Measurements from ENCODE around the gene PRR5. TPM values are rescaled to one million over a fixed set of nuclear protein-coding genes. Genes with fewer than 3 reads are reported as not detected.

The PRR5 gene
- polyA plus RNA-seq, 3 donors = 16.8 to 96.4 (median 28.2) TPM

DNA sequence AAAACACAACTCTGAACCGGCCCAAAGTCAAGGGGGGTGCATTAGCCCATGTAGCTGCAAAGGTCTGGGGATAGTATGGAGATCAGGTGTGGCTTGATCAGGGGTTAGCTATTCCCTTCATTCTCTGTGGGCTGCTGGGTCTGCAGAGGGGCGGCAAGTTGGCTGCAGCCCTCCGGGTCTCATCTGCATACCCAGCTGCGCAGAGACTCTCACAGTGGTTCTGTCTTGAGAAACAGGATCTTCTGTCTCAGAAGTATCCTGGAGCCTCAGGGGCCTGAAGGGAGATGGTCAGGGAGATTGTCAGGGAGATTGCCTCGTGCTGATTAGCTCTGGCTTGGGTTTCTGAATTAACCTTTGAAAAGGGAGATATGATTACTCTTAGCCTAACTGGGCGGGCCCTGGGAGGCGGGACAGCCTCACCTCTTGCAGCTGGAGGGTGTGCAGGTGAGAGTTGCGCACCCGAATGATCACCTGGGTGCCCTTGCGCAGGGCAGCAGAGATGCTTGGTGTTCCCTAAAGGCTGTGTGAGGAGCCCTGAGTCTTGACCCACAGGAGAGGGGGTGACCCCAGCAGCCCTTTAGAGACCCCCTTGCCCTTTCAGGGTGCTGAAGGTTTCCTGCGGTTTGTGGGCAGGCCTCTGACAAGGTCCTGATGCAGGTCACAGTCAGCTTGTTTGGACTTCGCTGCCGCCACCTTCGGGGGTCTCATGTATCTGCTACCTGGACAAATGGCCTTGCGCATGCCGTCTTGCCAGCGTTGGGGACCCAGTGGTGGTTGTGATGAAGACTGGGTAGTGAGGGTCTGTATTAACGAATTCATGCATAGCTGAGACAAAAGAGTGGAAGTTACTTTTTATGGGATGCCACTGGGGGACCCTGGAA, 57.7 kb downstream of the PRR5 start:
- H3K27ac ChIP-seq (ENCODE audit: low read depth, low read length) = no peak overlapping the region
- 86 to 92% (median 89%) methylated on average over 18 of the region's 18 CpGs for WGBS, 3 donors

DNA sequence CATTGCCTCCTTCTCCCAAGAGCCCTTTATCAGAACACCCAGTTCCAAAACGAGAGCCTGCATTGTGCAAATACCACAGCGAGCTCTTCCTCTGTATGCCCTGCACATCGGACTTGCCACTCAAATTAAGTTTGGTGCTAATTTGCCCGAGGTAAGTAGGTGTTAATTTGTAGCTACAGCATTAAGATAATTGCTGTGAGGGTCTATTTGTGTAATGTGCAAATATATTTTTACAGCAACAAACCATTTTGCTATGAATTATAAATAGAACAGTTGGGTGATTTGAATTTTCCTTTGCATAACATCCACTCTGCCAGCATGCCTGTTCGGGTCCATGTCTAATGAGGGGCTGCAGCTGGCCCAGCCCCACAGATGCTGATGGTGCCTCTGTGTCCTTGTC, 58.5 kb downstream of the PRR5 start:
- no peak overlapping the region for H3K27ac ChIP-seq (ENCODE audit: low read depth, low read length)
- WGBS, 3 donors = 72 to 75% (median 72%) methylated on average over 5 of the region's 5 CpGs

DNA sequence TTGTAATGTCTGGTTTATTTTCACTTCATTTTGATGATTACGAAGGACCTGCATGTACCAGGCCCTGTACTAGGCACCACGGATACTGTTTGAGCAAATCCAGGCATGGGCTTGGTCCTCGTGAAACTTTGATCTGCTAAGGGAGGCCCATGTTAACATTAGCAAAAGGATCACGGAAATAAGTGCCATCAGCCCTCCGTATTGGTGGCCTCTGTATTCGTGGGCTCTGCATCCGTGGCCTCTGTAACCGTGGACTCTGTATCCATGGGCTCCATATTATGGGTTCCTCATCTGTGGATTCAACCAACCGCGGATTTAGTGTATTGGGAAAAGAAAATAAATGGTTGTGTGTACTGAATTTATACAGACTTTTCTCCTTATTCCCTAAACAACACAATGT, 59.0 kb downstream of the PRR5 start:
- 79 to 86% (median 85%) methylated on average over 10 of the region's 10 CpGs for WGBS, 3 donors
- no peak overlapping the region for H3K27ac ChIP-seq (ENCODE audit: low read depth, low read length)

DNA sequence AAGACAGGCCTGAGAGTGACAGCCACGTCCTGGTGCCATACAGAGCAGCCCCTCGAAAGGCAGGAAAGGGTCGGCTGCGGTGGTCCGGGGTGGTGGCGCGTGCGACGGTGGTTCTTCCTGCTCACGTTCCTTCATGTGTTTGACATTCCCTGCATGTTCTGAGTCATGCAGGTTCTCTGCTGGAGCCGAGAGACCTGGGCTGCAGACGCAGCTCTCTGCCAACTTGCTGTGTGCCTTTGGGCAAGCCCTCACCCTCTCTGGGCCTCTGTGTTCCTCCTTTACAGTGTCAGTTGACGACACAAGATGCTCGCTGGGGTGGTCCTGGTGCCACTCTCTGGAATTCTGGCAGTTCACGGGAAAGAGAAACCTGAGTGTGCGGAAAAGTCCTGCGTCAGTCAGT, 62.4 kb downstream of the PRR5 start:
- no peak overlapping the region for H3K27ac ChIP-seq (ENCODE audit: low read depth, low read length)
- 89 to 93% (median 90%) methylated on average over 17 of the region's 17 CpGs for WGBS, 3 donors

DNA sequence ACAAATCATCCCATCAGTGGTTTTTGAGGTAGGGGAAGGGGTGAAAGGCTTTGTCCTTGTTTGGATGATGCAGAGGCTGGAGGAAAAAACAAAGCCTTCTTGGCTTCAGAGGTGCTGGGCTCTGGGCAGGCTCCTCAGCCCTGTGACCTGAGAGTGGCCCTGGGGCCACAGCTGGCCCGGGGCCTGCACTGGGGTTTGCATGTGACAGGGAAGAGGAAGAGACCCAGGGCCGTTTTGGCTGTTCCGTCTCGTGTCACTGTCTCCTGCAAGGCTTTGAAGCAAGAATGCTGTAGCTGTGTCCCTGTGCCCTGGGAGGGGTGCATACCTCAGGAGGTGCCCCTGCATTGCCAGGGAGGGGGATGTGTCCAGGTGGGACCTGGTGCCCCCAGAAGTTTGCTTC, 63.0 kb downstream of the PRR5 start:
- no peak overlapping the region for H3K27ac ChIP-seq (ENCODE audit: low read depth, low read length)
- WGBS, 3 donors = 17 to 58% (median 30%) methylated on average over 4 of the region's 4 CpGs

DNA sequence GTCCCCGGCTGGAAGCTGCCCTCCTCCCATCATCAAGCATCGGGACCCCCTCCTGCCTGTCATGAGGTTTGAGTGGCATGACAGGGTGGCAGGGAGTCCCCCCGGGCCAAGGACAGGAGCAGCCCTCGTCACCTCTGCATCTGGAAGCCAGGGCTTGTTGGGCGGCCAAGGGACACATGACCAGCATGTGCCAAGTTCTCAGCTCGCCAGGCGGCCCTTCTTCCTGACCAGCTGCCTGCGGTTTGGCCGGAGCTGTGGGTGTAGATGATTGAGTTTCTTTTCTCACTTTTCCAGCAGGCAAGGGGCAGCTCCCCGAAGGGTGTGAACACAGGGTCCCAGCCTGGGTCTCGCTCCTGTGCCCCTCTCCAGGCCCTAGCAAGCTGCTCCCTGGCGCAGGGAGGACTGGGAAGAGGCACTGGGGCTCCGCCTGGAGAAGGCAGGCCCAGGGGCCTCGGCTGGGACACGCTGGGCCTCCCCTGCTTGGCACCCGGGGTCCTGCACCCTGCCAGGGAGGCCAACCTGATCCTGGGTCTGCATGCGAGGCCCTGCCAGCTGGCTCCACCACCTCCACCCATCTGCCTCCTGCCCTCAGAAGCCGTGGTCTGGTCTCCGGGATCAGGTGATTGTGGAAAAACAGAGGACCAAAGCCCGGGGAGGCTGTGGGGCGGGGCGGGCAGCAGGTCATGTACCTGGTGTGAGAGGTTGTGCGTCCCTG, 63.7 kb downstream of the PRR5 start:
- WGBS, 3 donors = 56 to 69% (median 69%) methylated on average over 19 to 23 of the region's 23 CpGs
- H3K27ac ChIP-seq (ENCODE audit: low read depth, low read length) = no peak overlapping the region

DNA sequence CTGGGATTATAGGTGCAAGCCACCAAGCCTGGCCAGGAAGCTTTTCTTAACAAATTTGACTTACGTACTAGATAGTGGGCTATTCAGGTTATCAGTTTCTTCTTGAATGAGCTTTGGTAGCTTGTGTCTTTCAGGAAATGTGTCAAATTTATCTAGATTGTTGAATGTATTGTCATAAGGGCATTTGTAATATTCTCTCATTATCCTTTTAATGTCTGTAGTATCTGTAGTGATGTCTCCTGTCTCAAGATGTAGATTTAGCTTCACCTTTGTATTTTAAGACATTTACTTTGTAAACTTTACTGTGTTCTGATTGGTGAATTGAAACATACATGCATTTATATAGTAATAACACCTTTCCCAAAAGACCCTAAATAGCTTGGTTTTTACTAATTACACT, 71.1 kb downstream of the PRR5 start:
- 90 to 97% (median 94%) methylated on average over 1 of the region's 1 CpG for WGBS, 3 donors
- H3K27ac ChIP-seq (ENCODE audit: low read depth, low read length) = no peak overlapping the region

DNA sequence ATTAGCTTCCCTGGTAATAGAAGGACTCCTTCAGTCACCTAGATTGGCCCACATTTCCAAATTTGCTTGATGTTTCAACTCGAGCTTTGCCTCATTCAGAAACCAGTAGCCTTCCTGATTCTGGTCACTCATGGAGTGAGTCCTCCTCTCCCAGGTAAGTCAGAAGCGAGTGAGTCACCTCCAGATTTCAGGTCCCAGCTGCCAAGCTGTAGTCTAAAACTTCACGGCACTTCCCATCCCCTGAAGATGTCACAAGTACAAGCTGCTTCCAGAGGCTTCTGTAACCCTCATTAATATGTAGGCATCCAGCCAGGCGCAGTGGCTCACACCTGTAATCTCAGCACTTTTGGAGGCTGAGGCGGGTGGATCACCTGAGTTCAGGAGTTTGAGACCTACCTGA, 73.9 kb downstream of the PRR5 start:
- 87 to 93% (median 92%) methylated on average over 5 of the region's 5 CpGs for WGBS, 3 donors
- no peak overlapping the region for H3K27ac ChIP-seq (ENCODE audit: low read depth, low read length)

DNA sequence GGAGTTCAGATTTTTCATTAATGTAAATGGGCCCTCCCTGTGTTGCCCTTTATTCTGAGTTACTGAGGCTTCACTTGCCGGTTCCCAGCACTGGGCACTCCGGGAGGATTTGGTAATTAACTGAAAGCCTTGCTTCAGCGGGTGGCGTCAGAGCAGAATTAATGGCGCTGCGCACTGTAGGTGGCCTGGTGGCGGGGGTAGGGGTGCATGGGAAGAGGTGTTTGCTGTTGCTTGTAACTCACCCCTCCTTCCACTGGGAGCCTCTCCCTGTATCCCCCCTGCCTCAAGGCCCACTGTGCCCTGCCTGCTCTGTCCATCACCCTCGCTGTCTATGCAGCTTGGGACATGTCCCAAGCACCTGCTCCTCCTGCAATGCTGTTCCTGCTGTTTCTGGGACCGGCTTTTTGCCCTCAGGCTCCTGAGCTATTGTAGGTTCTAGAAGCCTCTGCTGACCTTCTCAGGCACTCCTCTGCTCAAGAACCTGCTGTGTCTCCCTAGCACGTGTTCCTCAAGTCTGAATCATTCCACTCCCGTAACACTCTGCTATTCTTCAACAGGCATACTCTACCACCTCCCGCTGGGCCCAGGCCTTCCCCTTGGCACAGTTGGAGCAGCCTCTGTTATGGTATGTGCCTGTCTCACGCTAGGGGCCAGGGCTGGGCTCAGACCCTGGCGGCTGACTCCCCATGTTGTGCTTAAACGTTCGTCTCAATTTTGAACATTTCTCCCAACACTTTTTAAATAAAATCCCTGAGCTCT, 74.8 kb downstream of the PRR5 start:
- no peak overlapping the region for H3K27ac ChIP-seq (ENCODE audit: low read depth, low read length)
- 81 to 83% (median 82%) methylated on average over 16 of the region's 16 CpGs for WGBS, 3 donors

DNA sequence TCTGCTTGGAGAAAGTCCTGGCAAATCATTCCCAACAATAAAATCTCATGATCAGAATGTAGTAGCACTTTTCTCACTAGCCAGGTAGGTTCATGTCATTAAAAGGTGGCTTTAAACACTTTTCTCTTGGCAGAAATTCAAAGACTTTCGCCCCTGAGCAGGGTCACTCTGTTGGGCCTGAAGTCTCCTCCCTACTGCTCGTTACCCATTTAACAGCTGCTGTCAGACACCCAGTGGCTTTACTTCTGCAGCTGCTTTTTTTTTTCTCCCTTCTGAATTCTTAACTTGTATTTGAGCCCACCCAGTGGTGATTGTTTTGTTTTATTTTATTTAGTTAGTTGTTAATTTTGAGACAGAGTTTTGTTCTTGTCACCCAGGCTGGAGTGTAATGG, 75.4 kb downstream of the PRR5 start:
- WGBS, 3 donors = 44 to 88% (median 84%) methylated on average over 2 of the region's 2 CpGs
- H3K27ac ChIP-seq (ENCODE audit: low read depth, low read length) = no peak overlapping the region

DNA sequence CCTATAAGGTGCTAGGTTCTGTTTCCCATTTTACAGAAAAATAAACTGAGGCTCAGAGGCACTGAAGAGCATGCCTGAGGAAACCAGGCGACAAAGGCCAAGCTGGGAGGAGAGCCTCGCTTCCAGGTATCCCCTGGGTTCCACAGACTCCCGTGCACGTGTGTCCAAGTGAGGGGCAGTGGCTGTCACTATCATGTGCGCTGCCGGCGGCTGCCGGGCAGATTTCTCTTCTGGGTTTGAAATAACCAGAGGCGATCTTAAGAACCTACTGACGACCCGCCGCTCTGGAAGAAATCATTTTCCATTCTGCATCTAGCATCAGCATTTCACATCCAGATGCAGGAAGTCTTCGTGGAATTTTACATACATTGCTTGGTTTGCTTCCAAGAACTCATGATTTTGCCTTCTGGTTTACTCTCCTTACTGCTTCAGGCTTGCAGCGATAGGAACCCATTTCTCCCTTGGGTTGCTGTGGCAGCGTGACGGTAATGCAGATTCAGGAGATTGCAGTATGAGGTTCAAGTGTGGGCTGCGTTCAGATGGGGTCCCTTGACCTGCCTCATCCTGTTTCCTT, 79.0 kb downstream of the PRR5 start:
- WGBS, 3 donors = 63 to 87% (median 79%) methylated on average over 17 of the region's 17 CpGs
- H3K27ac ChIP-seq (ENCODE audit: low read depth, low read length) = no peak overlapping the region

DNA sequence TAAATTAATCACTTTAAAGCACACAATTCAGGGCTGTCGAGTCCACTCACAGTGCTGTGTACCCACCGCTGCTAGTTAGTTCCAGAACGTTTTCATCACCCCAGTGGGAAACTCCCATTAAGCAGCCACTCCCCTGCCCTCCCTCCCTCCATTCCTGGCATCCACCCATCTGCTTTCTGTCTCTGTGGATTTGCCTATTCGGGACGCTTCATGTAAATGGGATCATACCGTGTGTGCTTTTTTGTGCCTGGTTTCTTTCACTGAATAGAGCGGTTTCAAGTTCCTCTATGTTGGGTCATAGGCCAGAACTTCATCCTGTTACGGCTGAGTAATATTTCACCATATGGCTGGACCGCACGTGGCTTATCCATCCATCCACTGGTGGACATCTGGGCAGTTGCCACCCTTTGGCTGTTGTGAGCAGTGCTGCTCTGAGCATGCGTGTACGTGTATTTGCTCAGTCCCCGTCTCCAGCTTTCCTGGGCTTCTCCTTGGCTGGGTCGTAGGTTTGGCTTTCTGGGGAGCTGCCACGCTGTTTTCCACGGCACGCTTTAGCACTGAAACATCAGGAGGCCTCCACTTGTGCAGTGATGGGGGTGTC, 80.5 kb downstream of the PRR5 start:
- 54 to 74% (median 63%) methylated on average over 17 of the region's 17 CpGs for WGBS, 3 donors
- H3K27ac ChIP-seq (ENCODE audit: low read depth, low read length) = no peak overlapping the region

DNA sequence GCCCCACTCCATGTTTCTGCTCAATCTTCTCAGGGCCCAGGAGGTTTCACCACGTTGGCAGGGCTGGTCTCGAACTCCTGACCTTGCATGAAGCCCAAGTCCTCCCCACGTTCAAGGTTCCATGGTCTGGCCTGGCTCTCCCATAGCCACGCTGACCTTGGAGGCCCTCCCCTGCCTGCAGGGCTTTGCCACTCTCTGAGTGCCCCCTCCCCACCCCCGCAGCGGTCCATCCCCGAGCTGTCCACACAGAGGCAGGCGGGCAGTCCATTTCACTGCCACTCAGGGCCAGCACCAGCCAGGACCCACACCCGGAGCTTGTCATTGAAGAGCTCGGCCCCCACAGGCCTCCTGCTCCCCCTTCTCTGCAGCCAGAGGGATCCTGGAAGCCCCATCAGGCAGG, 81.1 kb downstream of the PRR5 start:
- WGBS, 3 donors = 69 to 72% (median 70%) methylated on average over 8 to 10 of the region's 10 CpGs
- H3K27ac ChIP-seq (ENCODE audit: low read depth, low read length) = no peak overlapping the region

DNA sequence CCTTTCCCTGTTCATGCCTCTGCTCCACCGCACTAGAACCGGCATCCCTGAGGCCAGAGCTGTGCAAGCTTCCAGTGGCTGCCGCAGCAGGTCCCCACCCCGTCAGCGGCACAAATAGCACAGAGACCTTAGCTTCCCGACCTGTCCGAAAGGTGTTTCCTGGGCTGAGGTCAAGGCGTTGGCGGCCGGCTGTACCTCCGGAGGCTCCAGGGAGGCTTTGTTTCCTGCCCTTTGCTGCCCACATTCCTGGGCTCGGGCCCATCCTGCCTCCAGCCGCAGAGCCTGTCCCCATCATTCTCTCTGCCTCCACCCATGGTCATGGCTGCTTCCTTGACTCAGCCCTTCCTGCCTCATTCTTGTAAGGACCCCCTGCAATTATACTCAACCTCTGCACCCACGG, 81.6 kb downstream of the PRR5 start:
- H3K27ac ChIP-seq (ENCODE audit: low read depth, low read length) = no peak overlapping the region
- 44 to 66% (median 44%) methylated on average over 14 of the region's 14 CpGs for WGBS, 3 donors

DNA sequence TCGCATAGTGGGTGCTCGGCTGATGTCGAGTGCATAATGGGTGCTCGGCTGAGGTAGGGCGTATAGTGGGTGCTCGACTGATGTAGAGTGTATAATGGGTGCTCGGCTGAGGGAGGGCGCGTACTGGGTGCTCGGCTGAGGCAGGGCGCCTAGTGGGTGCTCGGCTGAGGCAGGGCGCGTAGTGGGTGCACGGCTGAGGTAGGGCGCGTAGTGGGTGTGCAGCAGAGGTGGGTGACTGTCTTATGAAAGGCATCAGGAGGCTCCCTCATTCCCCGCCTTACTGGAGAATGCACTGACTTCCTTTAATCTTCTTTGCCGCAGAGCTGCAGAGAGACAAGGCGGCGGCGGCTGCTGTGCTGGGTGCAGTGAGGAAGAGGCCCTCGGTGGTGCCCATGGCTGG, 84.1 kb downstream of the PRR5 start:
- no peak overlapping the region for H3K27ac ChIP-seq (ENCODE audit: low read depth, low read length)
- 85 to 90% (median 89%) methylated on average over 23 of the region's 23 CpGs for WGBS, 3 donors

DNA sequence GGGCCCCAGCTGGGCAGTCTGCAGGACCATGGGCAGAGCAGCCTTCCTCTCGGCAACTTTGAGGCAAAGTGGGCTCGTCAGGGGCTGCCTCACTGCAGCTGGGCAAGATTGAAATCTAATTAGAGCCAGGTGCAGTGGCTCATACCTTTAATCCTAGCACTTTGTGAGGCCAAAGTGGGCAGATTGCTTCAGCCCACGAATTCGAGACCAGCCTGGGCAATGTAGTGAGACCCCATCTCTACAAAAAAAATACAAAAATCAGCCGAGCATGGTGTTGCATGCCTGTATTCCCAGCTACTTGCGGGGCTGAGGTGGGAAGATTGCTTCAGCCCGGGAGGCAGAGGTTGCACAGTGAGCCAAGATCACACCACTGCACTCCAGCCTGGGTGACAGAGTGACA, 84.6 kb downstream of the PRR5 start:
- 75 to 86% (median 79%) methylated on average over 7 of the region's 7 CpGs for WGBS, 3 donors
- no peak overlapping the region for H3K27ac ChIP-seq (ENCODE audit: low read depth, low read length)

Measured in adipose tissue (tissue), 3 donors.